Superior temporal gyrus (tissue), 1 donor: ENCODE data around the gene ZNF563.
"Not testable (repeated sequence)": the region's sequence is repeated elsewhere in the genome, so short reads cannot be mapped to it uniquely, and the experiment has no call there.

Experiments used
- DNase-seq: peaks from one replicate; pipeline ENCODE4 v3.0.0-alpha.2; 2016; ENCODE audit errors: extremely low spot score

ZNF563 gene

DNA sequence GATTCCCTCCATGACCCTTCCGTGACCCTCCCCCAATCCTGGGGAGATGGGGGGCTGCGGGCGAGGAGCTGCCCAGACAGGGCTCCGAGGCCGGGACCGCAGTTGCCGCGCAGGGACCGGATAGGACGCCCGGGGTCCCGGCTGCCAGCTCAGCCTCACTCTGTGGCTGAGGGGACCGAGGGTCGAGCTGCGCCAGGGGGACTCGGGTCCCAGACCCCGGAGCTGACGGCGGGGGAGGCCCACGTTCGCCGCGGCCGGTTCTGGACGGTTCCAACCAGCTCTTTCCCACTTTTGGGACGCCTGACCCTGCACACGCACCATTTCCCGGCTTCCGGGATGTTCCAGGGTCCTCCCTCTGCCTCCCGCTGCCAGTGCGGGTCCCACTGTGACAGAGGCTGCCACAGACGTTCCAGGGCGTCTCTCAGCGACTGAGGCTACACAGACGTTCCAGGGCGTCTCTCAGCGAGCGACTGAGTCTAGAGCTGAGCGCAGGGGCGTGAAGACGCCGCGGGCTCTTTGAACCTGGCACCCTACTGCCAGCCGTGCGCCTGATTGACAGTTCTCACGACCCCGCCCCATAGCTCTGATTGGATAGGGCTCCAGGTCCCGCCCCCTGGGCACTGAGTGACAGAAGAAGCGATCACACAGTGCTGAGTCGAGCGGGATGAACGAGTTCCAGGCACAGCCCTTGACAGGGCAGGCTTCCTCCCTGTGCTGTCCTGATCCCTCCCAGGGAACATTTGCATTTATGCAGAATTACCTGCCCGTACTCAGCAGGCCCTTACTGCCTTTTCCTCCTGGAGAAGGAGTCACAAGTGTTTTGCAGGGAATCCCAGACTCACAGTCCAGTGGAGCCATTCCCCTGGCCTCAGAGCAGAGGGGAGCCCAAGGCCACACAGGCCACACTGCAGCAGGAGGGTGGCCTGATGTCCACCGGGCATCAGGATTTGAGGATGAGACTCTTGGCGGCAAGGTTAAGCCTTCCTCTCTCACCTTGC, at the start of gene ZNF563:
Gene ZNF563, minus strand, starts transcription at position 472 of the 998 bp plus-strand sequence. Its CDS starts 151 bp downstream, at position 321.
- DNase-seq: peak; percentile 99

DNA sequence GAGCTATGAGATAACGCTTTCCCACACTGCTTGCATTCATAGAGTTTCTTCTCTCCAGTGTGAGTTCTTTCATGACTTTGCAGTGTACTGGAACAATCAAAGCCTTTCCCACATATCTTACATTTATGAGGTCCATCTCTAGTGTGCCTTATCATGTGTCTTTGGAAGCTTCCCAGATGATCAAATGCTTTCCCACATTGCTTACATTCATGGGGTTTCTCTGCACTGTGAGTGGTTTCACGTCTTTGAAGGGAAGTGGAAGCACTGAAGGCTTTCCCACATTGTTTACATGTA, 47.0 kb upstream of the ZNF563 start:
- DNase-seq: no peak

DNA sequence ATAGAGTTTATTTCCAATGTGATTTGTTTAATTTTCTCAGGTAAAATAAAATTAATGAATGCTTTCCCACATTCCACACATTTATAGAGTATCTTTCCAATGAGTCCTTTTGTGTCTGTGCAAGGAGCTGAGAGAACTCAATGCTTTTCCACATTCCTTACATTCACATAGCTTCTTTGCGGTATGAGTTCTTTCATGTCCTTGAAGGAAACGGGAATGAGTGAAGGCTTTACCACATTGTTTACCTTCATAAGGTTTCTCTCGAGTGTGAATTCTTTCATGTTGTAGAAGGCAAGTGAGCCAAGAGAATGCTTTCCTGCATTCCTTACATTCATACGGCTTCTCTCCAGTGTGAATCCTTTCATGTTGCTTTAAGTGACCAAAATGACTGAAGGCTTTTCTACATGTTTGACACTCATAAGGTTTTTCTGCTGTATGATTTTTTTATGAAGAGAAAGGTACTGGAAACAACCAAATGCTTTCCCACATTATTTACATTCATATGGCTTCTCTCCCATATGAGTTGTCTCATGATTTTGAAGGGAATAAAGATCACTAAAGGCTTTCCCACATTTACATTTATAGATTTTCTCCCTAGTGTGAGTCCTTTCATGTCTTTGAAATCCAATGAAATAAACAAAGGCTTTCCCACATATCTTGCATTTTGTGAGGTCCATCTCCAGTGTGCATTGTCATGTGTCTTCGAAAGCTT, 46.5 kb upstream of the ZNF563 start:
- no peak for DNase-seq

DNA sequence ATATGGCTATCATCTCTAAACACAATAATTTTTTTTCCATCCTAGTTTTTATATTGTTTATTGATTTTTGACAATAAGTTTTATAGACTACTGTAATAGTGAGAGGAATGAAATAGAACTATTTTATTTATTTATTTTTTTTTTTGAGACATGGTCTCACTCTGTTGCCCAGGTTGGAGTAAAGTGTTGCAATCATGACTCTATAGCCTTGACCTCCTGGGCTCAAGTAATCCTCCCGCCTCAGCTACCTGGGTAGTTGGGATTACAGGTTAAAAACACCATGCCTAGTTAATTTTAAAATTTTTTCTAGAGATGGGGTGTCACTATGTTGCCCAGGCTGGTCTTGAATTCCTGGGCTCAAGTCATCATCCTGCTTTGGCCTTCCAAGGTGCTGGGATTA, 40.6 kb upstream of the ZNF563 start:
- no peak for DNase-seq

- peak; percentile 97 for DNase-seq
These were observed 32.1 kb upstream of the ZNF563 start, which contains the start of gene ZNF442 for GRCh38 chr19:12365236-12366162. Gene ZNF442, minus strand, starts transcription at chr19:12365683. Its CDS starts 2,052 bp downstream, at chr19:12363631.

- DNase-seq: peak; percentile 7
These were observed 31.2 kb upstream of the ZNF563 start for GRCh38 chr19:12364391-12365235.

GRCh38 chr19:12362236-12362635, 28.8 kb upstream of the ZNF563 start:
- not testable (repeated sequence) for DNase-seq

- DNase-seq: no peak
These were observed 19.9 kb upstream of the ZNF563 start for GRCh38 chr19:12353375-12353774.

GRCh38 chr19:12350890-12351197, 17.4 kb upstream of the ZNF563 start:
- no peak for DNase-seq

- DNase-seq: no peak
These were observed 16.9 kb upstream of the ZNF563 start for GRCh38 chr19:12350185-12350889.

GRCh38 chr19:12346896-12347295, 13.5 kb upstream of the ZNF563 start:
- peak; percentile 10 for DNase-seq

DNA sequence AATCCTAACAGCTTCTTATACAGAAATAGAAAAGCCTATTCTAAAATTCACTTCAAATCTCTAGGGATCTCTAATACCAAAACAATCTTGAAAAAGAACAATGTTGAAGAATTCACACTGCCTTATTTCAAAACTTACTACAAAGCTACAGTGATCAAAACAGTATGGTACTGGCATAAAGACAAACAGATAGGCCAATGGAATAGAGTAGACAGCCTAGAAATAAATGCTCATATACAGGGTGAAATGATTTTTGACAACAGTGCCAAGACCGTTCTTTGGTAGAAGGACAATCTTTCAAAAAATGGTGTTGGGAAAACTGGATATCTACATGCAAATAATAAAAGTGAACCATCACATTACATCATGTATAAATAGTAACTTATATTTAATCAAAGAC, 11.8 kb upstream of the ZNF563 start:
- no peak for DNase-seq

GRCh38 chr19:12331211-12331941, 2.1 kb downstream of the ZNF563 start:
- DNase-seq: no peak

DNA sequence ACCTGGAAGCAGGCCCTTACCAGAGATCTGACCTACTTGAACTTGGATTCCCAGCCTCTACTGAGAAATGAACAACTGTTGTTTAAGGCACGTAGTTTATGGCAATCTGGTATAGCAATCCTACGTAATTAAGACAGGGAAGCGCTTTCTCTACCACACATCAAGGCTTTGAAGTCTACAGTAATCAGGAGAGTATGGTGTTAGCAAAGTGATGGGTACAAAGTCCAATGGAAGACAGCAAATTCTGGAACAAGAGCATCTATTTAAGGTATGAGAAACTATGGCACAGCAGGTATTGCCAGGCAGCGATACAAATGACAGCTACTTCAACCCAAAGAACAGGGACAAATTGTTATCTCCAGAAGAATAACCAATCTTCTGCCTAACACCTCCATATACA, 3.1 kb downstream of the ZNF563 start:
- DNase-seq: no peak

DNA sequence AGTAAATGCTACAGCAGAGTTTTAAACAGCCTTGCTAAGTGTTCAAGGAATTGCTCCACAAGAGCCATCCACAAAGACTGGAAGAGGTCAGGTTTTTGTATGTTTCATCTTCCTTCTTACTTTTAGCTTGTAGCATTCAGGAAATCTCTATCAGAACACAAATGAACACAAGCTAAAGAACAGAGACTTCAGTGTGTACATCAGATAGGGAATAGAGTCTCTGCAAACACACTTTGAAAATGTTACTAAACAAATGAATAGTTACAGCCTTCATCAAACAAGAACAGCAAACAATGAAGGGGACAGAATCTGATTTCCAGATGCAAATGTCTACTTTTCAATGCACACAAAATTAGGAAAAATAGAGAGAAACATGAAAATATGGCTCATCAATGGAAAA, 7.7 kb downstream of the ZNF563 start:
- DNase-seq: no peak

DNA sequence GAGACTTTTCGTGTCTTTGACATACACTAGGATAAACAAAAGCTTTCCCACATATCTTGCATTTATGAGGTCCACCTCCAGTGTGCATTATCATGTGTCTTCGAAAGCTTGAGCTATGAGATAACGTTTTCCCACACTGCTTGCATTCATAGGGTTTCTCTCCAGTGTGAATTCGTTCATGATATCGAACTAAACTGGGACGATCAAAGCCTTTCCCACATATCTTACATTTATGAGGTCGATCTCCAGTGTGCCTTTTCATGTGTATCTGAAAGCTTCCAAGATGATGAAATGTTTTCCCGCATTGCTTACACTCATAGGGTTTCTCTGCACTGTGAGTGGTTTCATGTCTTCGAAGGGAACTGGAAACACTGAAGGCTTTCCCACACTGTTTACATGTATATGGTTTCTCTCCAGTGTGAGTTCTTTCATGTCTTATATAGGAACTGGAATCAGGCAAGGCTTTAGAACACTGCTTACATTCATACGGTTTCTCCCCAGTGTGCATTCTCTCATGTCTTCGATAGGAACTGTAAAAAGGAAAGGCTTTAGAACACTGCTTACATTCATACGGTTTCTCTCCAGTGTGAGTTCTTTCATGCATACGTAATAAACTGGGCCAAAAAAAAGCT, 14.5 kb downstream of the ZNF563 start:
- DNase-seq: no peak

- no peak for DNase-seq
These were observed 18.9 kb downstream of the ZNF563 start for GRCh38 chr19:12314553-12314952.

DNA sequence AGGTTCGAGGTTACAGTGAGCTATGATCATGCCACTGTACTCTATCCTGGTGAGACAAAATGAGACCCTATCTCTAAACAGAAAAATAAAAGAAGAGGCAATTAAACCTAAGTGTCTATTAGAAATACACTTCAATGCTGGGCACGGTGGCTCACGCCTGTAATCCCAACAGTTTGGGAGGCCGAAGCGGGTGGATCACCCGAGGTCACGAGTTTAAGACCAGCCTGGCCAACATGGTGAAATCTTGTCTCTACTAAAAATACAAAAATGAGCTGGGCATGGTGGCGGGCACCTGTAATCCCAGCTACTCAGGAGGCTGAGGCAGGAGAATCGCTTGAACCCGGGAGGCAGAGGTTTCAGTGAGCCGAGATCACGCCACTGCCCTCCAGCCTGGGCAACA, 24.5 kb downstream of the ZNF563 start:
- DNase-seq: not testable (repeated sequence)

DNA sequence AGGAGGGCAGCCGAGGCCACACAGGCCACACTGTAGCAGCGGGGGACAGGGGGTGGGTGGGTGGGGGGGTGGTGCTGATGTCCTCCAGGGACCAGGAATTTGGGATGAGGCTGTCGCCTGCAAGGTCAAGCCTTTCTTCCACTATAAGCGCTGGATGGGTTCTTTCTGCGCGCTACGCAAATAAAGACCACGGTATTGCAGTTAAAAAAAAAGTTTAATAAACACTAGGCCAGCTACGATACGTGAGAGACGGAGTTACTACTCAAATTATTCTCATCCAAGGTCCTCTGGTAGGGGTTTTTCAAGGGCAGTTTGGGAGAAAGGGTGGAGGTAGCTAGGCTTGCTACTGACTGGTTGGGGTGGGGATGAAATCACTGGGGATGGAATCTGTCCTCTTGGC, 38.2 kb downstream of the ZNF563 start:
- no peak for DNase-seq
